OCI-LY1 (cell line): ENCODE measurements around the gene P2RY14.

Experiments used
- EZH2 ChIP-seq: fragments of 200-600 bp; sonication (generic), shearing (Covaris generic); IDR thresholded peaks from 2 replicates; pipeline ENCODE4 v1.8.0; 2017; ENCODE audit warnings: borderline replicate concordance, mixed run types, mild to moderate bottlenecking, antibody characterized with exemption, low read length, moderate library complexity, mixed read lengths
- TF ChIP-seq, protein P1 (sequence below): fragments of 200-600 bp; sonication (generic), shearing (Covaris generic); IDR thresholded peaks from 2 replicates; pipeline ENCODE4 v1.5.1; 2017; ENCODE audit warnings: mild to moderate bottlenecking, antibody characterized with exemption, low read length, moderate library complexity, mixed read lengths

GRCh38 chr3:151219056-151219455 is 59.3 kb downstream of the P2RY14 start:
- TF ChIP-seq, protein P1, sequence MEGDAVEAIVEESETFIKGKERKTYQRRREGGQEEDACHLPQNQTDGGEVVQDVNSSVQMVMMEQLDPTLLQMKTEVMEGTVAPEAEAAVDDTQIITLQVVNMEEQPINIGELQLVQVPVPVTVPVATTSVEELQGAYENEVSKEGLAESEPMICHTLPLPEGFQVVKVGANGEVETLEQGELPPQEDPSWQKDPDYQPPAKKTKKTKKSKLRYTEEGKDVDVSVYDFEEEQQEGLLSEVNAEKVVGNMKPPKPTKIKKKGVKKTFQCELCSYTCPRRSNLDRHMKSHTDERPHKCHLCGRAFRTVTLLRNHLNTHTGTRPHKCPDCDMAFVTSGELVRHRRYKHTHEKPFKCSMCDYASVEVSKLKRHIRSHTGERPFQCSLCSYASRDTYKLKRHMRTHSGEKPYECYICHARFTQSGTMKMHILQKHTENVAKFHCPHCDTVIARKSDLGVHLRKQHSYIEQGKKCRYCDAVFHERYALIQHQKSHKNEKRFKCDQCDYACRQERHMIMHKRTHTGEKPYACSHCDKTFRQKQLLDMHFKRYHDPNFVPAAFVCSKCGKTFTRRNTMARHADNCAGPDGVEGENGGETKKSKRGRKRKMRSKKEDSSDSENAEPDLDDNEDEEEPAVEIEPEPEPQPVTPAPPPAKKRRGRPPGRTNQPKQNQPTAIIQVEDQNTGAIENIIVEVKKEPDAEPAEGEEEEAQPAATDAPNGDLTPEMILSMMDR: no peak
- no peak for TF ChIP-seq EZH2
